K562 (cell line): ENCODE results near the gene B9D2. TPM values are rescaled to one million over a fixed set of nuclear protein-coding genes. Genes with fewer than 3 reads are reported as not detected.

ENCODE experiments used
- FOSL1 ChIP-seq: fragments of 200-800 bp; sonication (Bioruptor generic); conservative IDR thresholded peaks from 2 replicates; pipeline ENCODE4 v1.6.1; 2016; ENCODE audit warnings: missing genetic modification characterization, missing compliant biosample characterization
- FOXK2 ChIP-seq, 2 experiments: fragments of 450-650 bp; IDR thresholded peaks in 1 of 2; conservative IDR thresholded peaks in 1 of 2; 2 replicates each; pipeline ENCODE4 v1.6.1; 2016; ENCODE audit warnings: low read depth in 2 of 2, mild to moderate bottlenecking in 1 of 2
- FOXP1 ChIP-seq: sonication (generic); formaldehyde crosslinking; IDR thresholded peaks from 2 replicates; pipeline ENCODE4 v1.8.0; 2022; ENCODE audit warnings: mild to moderate bottlenecking, missing genetic modification reagents
- MGA ChIP-seq: fragments of 450-650 bp; IDR thresholded peaks from 2 replicates; pipeline ENCODE4 v1.6.1; 2016; ENCODE audit warnings: mild to moderate bottlenecking, moderate library complexity
- NFIC ChIP-seq: fragments of 450-650 bp; IDR thresholded peaks from 2 replicates; pipeline ENCODE4 v1.6.1; 2017; ENCODE audit warnings: mild to moderate bottlenecking, inconsistent platforms
- PHF20 ChIP-seq: fragments of 450-650 bp; IDR thresholded peaks from 2 replicates; pipeline ENCODE4 v1.6.1; 2018; ENCODE audit not compliant: partially characterized antibody
- PHF21A ChIP-seq: fragments of 450-650 bp; IDR thresholded peaks from 2 replicates; pipeline ENCODE4 v1.6.1; 2017; ENCODE audit warnings: low read depth, borderline replicate concordance
- RAD51 ChIP-seq: fragments of 450-650 bp; IDR thresholded peaks from 2 replicates; pipeline ENCODE4 v1.7.1; 2016; ENCODE audit warnings: low read depth, mild to moderate bottlenecking, borderline replicate concordance
- SRSF1 ChIP-seq: fragments of 200-400 bp; formaldehyde crosslinking; IDR thresholded peaks from 2 replicates; pipeline ENCODE4 v1.6.1; 2017; ENCODE audit warnings: mild to moderate bottlenecking, low read depth, low read length, moderate library complexity
- TRIM24 ChIP-seq, 2 experiments: fragments of 450-650 bp; IDR thresholded peaks; 2 replicates each; pipeline ENCODE4 v1.6.1; 2016
- ZBTB11 ChIP-seq, 3 experiments: fragments of 200-800 bp in 1 of 3; fragments of 250-450 bp in 1 of 3; fragments of 450-650 bp in 1 of 3; sonication (Bioruptor Pico) in 1 of 3; sonication (Bioruptor generic) in 1 of 3; formaldehyde crosslinking in 1 of 3; IDR thresholded peaks; 2 replicates each; pipeline versions ENCODE4 v1.6.1 to v1.8.0; 2016 to 2022; ENCODE audit warnings: mild to moderate bottlenecking in 2 of 3, missing genetic modification characterization in 2 of 3, missing compliant biosample characterization in 1 of 3, moderate library complexity in 1 of 3
- ZNF124 ChIP-seq: sonication (generic); formaldehyde crosslinking; IDR thresholded peaks from 2 replicates; pipeline ENCODE4 v1.8.1; 2022; ENCODE audit warnings: missing genetic modification reagents
- ZNF133 ChIP-seq: fragments of 250-450 bp; sonication (Bioruptor Pico); IDR thresholded peaks from 2 replicates; pipeline ENCODE4 v1.4.0; 2020; ENCODE audit warnings: mild to moderate bottlenecking
- polyA plus RNA-seq, 8 experiments: library from polyadenylated mRNA; depleted of rRNA in 4 of 8; stranded (reverse) in 5 of 8; unstranded in 3 of 8; fragments of >200 nt; fragmentation: Nextera tagmentation in 2 of 8; fragmentation: Illumina TruSeq in 1 of 8; extraction: Ambion mirVana in 2 of 8; extraction: Trizol in 1 of 8; gene quantifications; 2 replicates each; pipeline versions ENCODE4 v1.2.1 to v1.2.3, GENCODE V29; 2011 to 2014; ENCODE audit warnings: inconsistent platforms in 1 of 8, missing spikeins in 1 of 8
- total RNA-seq, 7 experiments: library from RNA; depleted of rRNA in 6 of 7; stranded (reverse); fragments of >200 nt in 6 of 7; fragmentation: Illumina TruSeq in 2 of 7; extraction: Trizol in 2 of 7; gene quantifications; 2 replicates each; pipeline versions ENCODE4 v1.2.1 to v1.2.3, GENCODE V29; 2011 to 2021; ENCODE audit warnings: low replicate concordance in 1 of 7

The B9D2 gene
- total and polyA plus RNA-seq, 9 of the 15 experiments (the other 6 are each of a cell fraction or from before 2014, with no cell fraction given), result 0.83 to 6.9 (median 2.8) TPM

GRCh38 chr19:41363753-41364523, at the start of gene B9D2 (continued):
- TF ChIP-seq FOXK2 (conservative IDR thresholded peaks at IDR 0.05 in 1 of 2, IDR thresholded peaks at IDR 0.05 in 1 of 2; ENCODE audit: low read depth in 2 of 2) (peak; percentile 35 to 39; a peak in 2 of 4 replicates), FOXP1 (CRISPR knock-in tag) (0 out of 2 replicates have a peak, but pooled peaks have one; percentile 53), ZNF133 (no peak), ZNF124 (no peak), RAD51 (no peak), NFIC (no peak), MGA (no peak), SRSF1 (no peak), PHF21A (no peak), ZBTB11 (CRISPR knock-in tag; IDR thresholded peaks at IDR 0.05) (peak in 1 of 3 experiments; percentile 78; a peak in 1 of 6 replicates), FOSL1 (no peak), TRIM24 (IDR thresholded peaks at IDR 0.05) (no peak), PHF20 (no peak)
